ENCODE measurements around the gene ASAP3.

The ASAP3 gene

GRCh38 chr1:23477359-23478144, 6.4 kb downstream of the ASAP3 start:
- no peak for DNase-seq

GRCh38 chr1:23475641-23476040, 8.3 kb downstream of the ASAP3 start:
- DNase-seq: no peak

- DNase-seq: no peak
Measured at GRCh38 chr1:23475134-23475628, 8.8 kb downstream of the ASAP3 start.

- no peak for DNase-seq
Measured at GRCh38 chr1:23473037-23473800, 10.8 kb downstream of the ASAP3 start.

- DNase-seq: no peak
Measured at GRCh38 chr1:23472351-23473036, 11.5 kb downstream of the ASAP3 start.

GRCh38 chr1:23471473-23472075, 12.4 kb downstream of the ASAP3 start:
- DNase-seq: no peak

- no peak for DNase-seq
Measured at GRCh38 chr1:23470282-23471070, 13.5 kb downstream of the ASAP3 start.

- no peak for DNase-seq
Measured at GRCh38 chr1:23469372-23469982, 14.5 kb downstream of the ASAP3 start.

- DNase-seq: no peak
Measured at GRCh38 chr1:23466423-23466989, 17.5 kb downstream of the ASAP3 start.

- DNase-seq: no peak
Measured at GRCh38 chr1:23463286-23463685, 20.7 kb downstream of the ASAP3 start.

GRCh38 chr1:23462766-23463165, 21.2 kb downstream of the ASAP3 start:
- no peak for DNase-seq

- DNase-seq: no peak
Measured at GRCh38 chr1:23461050-23461449, 22.9 kb downstream of the ASAP3 start.

- no peak for DNase-seq
Measured at GRCh38 chr1:23460519-23460918, 23.5 kb downstream of the ASAP3 start.

GRCh38 chr1:23459338-23459757, 24.6 kb downstream of the ASAP3 start:
- no peak for DNase-seq

- no peak for DNase-seq
Measured at GRCh38 chr1:23456226-23456625, 27.8 kb downstream of the ASAP3 start.

GRCh38 chr1:23453455-23454000, 30.5 kb downstream of the ASAP3 start:
- DNase-seq: no peak

GRCh38 chr1:23452011-23452411, 32.0 kb downstream of the ASAP3 start:
- peak; percentile 17 for DNase-seq

GRCh38 chr1:23451441-23451840, 32.5 kb downstream of the ASAP3 start:
- DNase-seq: no peak

GRCh38 chr1:23450894-23451293, 33.1 kb downstream of the ASAP3 start:
- DNase-seq: no peak

- no peak for DNase-seq
Measured at GRCh38 chr1:23449958-23450357, 34.0 kb downstream of the ASAP3 start.

- DNase-seq: no peak
Measured at GRCh38 chr1:23449306-23449705, 34.7 kb downstream of the ASAP3 start.

Data from stimulated activated CD4-positive, alpha-beta T cell treated with anti-CD3 and anti-CD28 coated beads, Interleukin-4, amount 100 ng/mL, for 24 hours (primary cell).